Endothelial cell of umbilical vein (primary cell): ENCODE data around the gene PTPRO. TPM values are rescaled to one million over a fixed set of nuclear protein-coding genes. Genes with fewer than 3 reads are reported as not detected.

ENCODE experiments used
- BruUV-seq: library from RNA; stranded (reverse); fragments of 400-500 nt; replicated peaks from 2 replicates; lab custom pipeline; 2021; lab: Mats Ljungman, UMichigan
- CTCF ChIA-PET: fragments of 300-600, 350-600 bp; sonication (Branson Sonifier 250); formaldehyde crosslinking; loops from one replicate; lab custom pipeline; 2021; ENCODE audit warnings: antibody characterized with exemption, inconsistent platforms; lab: Charles Lee
- POLR2A ChIA-PET: fragments of 300-600, 350-600 bp; sonication (Branson Sonifier 250); formaldehyde crosslinking; loops from one replicate; lab custom pipeline; 2021; ENCODE audit warnings: antibody characterized with exemption, inconsistent platforms; lab: Charles Lee
- DNase-seq: peaks from one replicate; pipeline ENCODE4 v3.0.0-alpha.2; 2011; ENCODE audit warnings: low read depth, low spot score
- FAIRE-seq: peaks from 2 replicates; lab custom pipeline; 2011; peaks lifted over from hg19 to GRCh38; lab: Jason Lieb, UNC
- H2AFZ ChIP-seq: 2 replicates; pipeline ENCODE4 v1.6.0; 2012; ENCODE audit warnings: low read depth, low read length, control low read depth, inconsistent platforms
- H3K27ac ChIP-seq: 2 replicates; pipeline ENCODE4 v1.5.1; 2011; ENCODE audit warnings: low read depth, mild to moderate bottlenecking, control low read depth, low read length, moderate library complexity; ENCODE audit not compliant: insufficient read depth
- H3K27me3 ChIP-seq, 2 experiments: 2 replicates each; pipeline versions ENCODE4 v1.6.0 to v1.6.1; 2011; ENCODE audit warnings: low read length in 2 of 2, mixed read lengths in 1 of 2; ENCODE audit not compliant: control insufficient read depth in 2 of 2, insufficient read depth in 2 of 2
- H3K36me3 ChIP-seq, 2 experiments: 2 replicates in 1 of 2; 3 replicates in 1 of 2; pipeline ENCODE4 v1.5.1; 2011; ENCODE audit warnings: low read length in 2 of 2, mild to moderate bottlenecking in 1 of 2, moderate library complexity in 1 of 2; ENCODE audit not compliant: control insufficient read depth in 2 of 2, insufficient read depth in 2 of 2; ENCODE audit errors: extremely low read depth in 1 of 2
- H3K4me1 ChIP-seq: 3 replicates; pipeline ENCODE4 v1.5.1; 2011; ENCODE audit warnings: mild to moderate bottlenecking, low read length; ENCODE audit not compliant: control insufficient read depth, insufficient read depth; ENCODE audit errors: extremely low read depth
- H3K4me2 ChIP-seq: 2 replicates; pipeline ENCODE4 v1.6.1; 2011; ENCODE audit warnings: low read length, control low read depth, mixed read lengths; ENCODE audit not compliant: insufficient read depth
- H3K4me3 ChIP-seq, 3 experiments: fragments of 200-600 bp in 1 of 3; sonication (generic), shearing (Covaris generic) in 1 of 3; replicated peaks in 1 of 3; 2 replicates each; pipeline ENCODE4 v1.5.1; 2011 to 2016; ENCODE audit warnings: control low read depth in 3 of 3, low read length in 3 of 3, mild to moderate bottlenecking in 2 of 3, inconsistent platforms in 1 of 3, low read depth in 1 of 3, moderate library complexity in 1 of 3; ENCODE audit not compliant: insufficient read depth in 1 of 3
- H3K79me2 ChIP-seq: 2 replicates; pipeline ENCODE4 v1.6.0; 2012; ENCODE audit warnings: low read length, inconsistent platforms; ENCODE audit not compliant: control insufficient read depth, insufficient read depth
- H3K9ac ChIP-seq: replicated peaks from 2 replicates; pipeline ENCODE3; 2011; ENCODE audit warnings: low read length, control low read depth; ENCODE audit not compliant: insufficient read depth; ENCODE audit errors: extremely low read depth
- H3K9me1 ChIP-seq: replicated peaks from 3 replicates; pipeline ENCODE4 v1.6.0; 2011; ENCODE audit warnings: mild to moderate bottlenecking, low read length; ENCODE audit not compliant: control insufficient read depth, insufficient read depth; ENCODE audit errors: extremely low read depth
- H3K9me3 ChIP-seq: replicated peaks from 2 replicates; pipeline ENCODE4 v1.5.1; 2012; ENCODE audit warnings: low read length, inconsistent platforms; ENCODE audit not compliant: control insufficient read depth, insufficient read depth
- H4K20me1 ChIP-seq: replicated peaks from 2 replicates; pipeline ENCODE3; 2011; ENCODE audit warnings: mild to moderate bottlenecking, low read length; ENCODE audit not compliant: control insufficient read depth, insufficient read depth; ENCODE audit errors: extremely low read depth
- EZH2 ChIP-seq: IDR thresholded peaks from 2 replicates; pipeline ENCODE4 v1.6.1; 2012; ENCODE audit warnings: borderline replicate concordance, low read depth, mild to moderate bottlenecking, moderate library complexity, low read length, inconsistent platforms; ENCODE audit not compliant: severe bottlenecking
- FOS ChIP-seq: IDR thresholded peaks from 2 replicates; pipeline ENCODE4 v1.6.1; 2011; ENCODE audit warnings: mild to moderate bottlenecking, low read length, moderate library complexity, borderline replicate concordance; ENCODE audit not compliant: insufficient read depth
- GATA2 ChIP-seq: IDR thresholded peaks from 2 replicates; pipeline ENCODE4 v1.7.0; 2011; ENCODE audit warnings: low read depth, mild to moderate bottlenecking, moderate library complexity, mixed read lengths, low read length; ENCODE audit not compliant: insufficient read length, insufficient read depth
- JUN ChIP-seq: IDR thresholded peaks from 2 replicates; pipeline ENCODE4 v1.6.1; 2011; ENCODE audit warnings: borderline replicate concordance, low read depth; ENCODE audit not compliant: insufficient read length, insufficient read depth
- MAX ChIP-seq: IDR thresholded peaks from 2 replicates; pipeline ENCODE4 v1.6.1; 2011; ENCODE audit not compliant: insufficient read depth, insufficient read length
- MYC ChIP-seq: IDR thresholded peaks from one replicate; pipeline ENCODE4 v1.6.1; 2011; ENCODE audit warnings: mild to moderate bottlenecking, low read depth, low read length
- POLR2A ChIP-seq: IDR thresholded peaks from 2 replicates; pipeline ENCODE4 v1.6.1; 2012; ENCODE audit warnings: low read depth, mild to moderate bottlenecking, control low read depth, low read length
- POLR2AphosphoS5 ChIP-seq: IDR thresholded peaks from 2 replicates; pipeline ENCODE4 v1.6.1; 2012; ENCODE audit warnings: low read depth, mild to moderate bottlenecking, control low read depth, low read length, moderate library complexity; ENCODE audit not compliant: insufficient read depth
- dilution Hi-C: fragments of 300-500 bp; cut with MboI; formaldehyde crosslinking; loops from one replicate; pipeline ENCODE4 v1.15.0; 2019; ENCODE audit warnings: low sequenced_read_pairs; ENCODE audit not compliant: extremely low pct_ligation_motif_present
- intact Hi-C: fragments of 100-400 bp; cut with micrococcal nuclease; formaldehyde crosslinking; loops from one replicate; pipeline ENCODE4 v1.10.0; 2022
- polyA plus RNA-seq, 4 experiments: library from polyadenylated mRNA; depleted of rRNA in 3 of 4; stranded (reverse) in 3 of 4; unstranded in 1 of 4; fragments of >200 nt; gene quantifications; 2 replicates each; pipeline versions ENCODE4 v1.2.1 to v1.2.3, GENCODE V29; 2011 to 2012; ENCODE audit warnings: missing spikeins in 1 of 4
- total RNA-seq: library from RNA; stranded (reverse); gene quantifications from 2 replicates; pipeline ENCODE4 v1.2.3, GENCODE V29; 2021
- TF ChIP-seq, protein P1 (sequence below), 2 donors: IDR thresholded peaks; 1 replicate in 1 of 2; 2 replicates in 1 of 2; pipeline ENCODE4 v1.5.1; 2011; ENCODE audit warnings: low read length in 2 of 2, mild to moderate bottlenecking in 2 of 2, moderate library complexity in 2 of 2, control low read depth in 1 of 2, inconsistent platforms in 1 of 2, low read depth in 1 of 2; ENCODE audit not compliant: insufficient read depth in 1 of 2; ENCODE audit errors: extremely low read depth in 1 of 2

The PTPRO gene
- total and polyA plus RNA-seq, 2 donors (not counting 3 experiments of a cell fraction or from before 2014, with no cell fraction given) = not detected

- Histone ChIP-seq H2AFZ (no peak overlapping the region), H3K27me3 (no peaks in the 10 kb centered on the region), H3K36me3 (no peaks in the 10 kb centered on the region), H3K9me1 (no peaks in the 10 kb centered on the region), H3K4me1 (no peaks in the 10 kb centered on the region), H3K9me3 (no peaks in the 10 kb centered on the region), H3K27ac (no peak overlapping the region), H3K9ac (no peak overlapping the region), H4K20me1 (no peaks in the 10 kb centered on the region), H3K4me2 (no peak overlapping the region), H3K4me3 (no peak overlapping the region), H3K79me2 (no peaks in the 10 kb centered on the region)
- no TSS peak for BruUV-seq
- no peak for TF ChIP-seq JUN
- TF ChIP-seq FOS = no peak
- TF ChIP-seq POLR2AphosphoS5 = no peak
- TF ChIP-seq, protein P1, sequence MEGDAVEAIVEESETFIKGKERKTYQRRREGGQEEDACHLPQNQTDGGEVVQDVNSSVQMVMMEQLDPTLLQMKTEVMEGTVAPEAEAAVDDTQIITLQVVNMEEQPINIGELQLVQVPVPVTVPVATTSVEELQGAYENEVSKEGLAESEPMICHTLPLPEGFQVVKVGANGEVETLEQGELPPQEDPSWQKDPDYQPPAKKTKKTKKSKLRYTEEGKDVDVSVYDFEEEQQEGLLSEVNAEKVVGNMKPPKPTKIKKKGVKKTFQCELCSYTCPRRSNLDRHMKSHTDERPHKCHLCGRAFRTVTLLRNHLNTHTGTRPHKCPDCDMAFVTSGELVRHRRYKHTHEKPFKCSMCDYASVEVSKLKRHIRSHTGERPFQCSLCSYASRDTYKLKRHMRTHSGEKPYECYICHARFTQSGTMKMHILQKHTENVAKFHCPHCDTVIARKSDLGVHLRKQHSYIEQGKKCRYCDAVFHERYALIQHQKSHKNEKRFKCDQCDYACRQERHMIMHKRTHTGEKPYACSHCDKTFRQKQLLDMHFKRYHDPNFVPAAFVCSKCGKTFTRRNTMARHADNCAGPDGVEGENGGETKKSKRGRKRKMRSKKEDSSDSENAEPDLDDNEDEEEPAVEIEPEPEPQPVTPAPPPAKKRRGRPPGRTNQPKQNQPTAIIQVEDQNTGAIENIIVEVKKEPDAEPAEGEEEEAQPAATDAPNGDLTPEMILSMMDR (IDR thresholded peaks at IDR 0.05; ENCODE audit: extremely low read depth in 1 of 2, insufficient read depth in 1 of 2, low read depth in 1 of 2, low read length in 2 of 2) = no peak
- TF ChIP-seq EZH2 = no peak
- no peak for TF ChIP-seq GATA2
- TF ChIP-seq MYC = no peak
- TF ChIP-seq MAX = no peak
- TF ChIP-seq POLR2A = no peak
- POLR2A ChIA-PET = no interaction called here
- FAIRE-seq (no peak), DNase-seq (no peak)
- intact Hi-C loops = no loop called here
- CTCF ChIA-PET = no interaction called here
- dilution Hi-C loops = no loop called here
Observed at GRCh38 chr12:15393995-15394394, 71.7 kb downstream of the PTPRO start.
